Stimulated activated naive CD8-positive, alpha-beta T cell treated with anti-CD3 and anti-CD28 coated beads, Interleukin-15, amount 100 ng/mL, for 72 hours (primary cell): ENCODE results near the gene SNU13.
"Not testable (repeated sequence)": the region's sequence is repeated elsewhere in the genome, so short reads cannot be mapped to it uniquely, and the experiment has no call there.

Experiments
- ATAC-seq: fragments of 150-1000 bp; cut with Tn5 transposase; 2 replicates; pipeline ENCODE4 v1.10.0; 2021; ENCODE audit warnings: mild to moderate bottlenecking, moderate library complexity
- DNase-seq, 2 donors: peaks; one replicate each; pipeline ENCODE4 v3.0.0; 2021 to 2022
- H3K27ac Mint-ChIP-seq, 2 donors: one replicate each; pipeline ENCODE4 v1.8.0; 2022; ENCODE audit warnings: mild to moderate bottlenecking in 2 of 2, mixed read lengths in 2 of 2, moderate library complexity in 2 of 2
- H3K27me3 Mint-ChIP-seq: one replicate; pipeline ENCODE4 v1.8.0; 2022; ENCODE audit warnings: mixed read lengths
- H3K4me1 Mint-ChIP-seq: one replicate; pipeline ENCODE4 v1.8.0; 2022; ENCODE audit warnings: mild to moderate bottlenecking, mixed read lengths
- H3K4me3 Mint-ChIP-seq, 2 donors: one replicate each; pipeline ENCODE4 v1.8.0; 2022; ENCODE audit warnings: mild to moderate bottlenecking in 2 of 2, mixed read lengths in 2 of 2, moderate library complexity in 1 of 2
- H3K9me3 Mint-ChIP-seq, 2 donors: one replicate each; pipeline ENCODE4 v1.8.0; 2022; ENCODE audit warnings: mixed read lengths in 2 of 2

The SNU13 gene

DNA sequence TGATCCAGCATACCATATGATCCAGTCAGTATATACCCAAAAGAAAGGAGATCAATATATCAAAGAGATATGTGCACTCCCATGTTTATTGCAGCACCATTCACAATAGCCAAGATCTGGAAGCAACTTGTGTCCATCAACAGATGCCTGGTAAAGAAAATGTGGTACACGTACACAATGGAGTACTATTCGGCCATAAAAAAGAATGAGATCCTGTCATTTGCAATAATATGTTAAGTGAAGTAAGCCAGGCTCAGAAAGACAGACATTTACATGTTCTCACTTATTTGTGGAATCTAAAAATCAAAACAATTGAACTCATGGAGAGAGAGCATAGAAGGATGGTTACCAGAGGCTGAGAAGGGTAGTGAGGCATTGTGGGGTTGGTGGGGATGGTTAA lies 27.0 kb downstream of the SNU13 start:
- Mint-ChIP-seq H3K27me3 (no peaks in the 10 kb centered on the region), H3K27ac (peak overlapping the region in 1 of 2 donors; percentile 2), H3K9me3 (no peaks in the 10 kb centered on the region), H3K4me3 (no peak overlapping the region), H3K4me1 (peaks cover 4% of the 10 kb centered on the region)
- ATAC-seq (no peak), DNase-seq (no peak)

DNA sequence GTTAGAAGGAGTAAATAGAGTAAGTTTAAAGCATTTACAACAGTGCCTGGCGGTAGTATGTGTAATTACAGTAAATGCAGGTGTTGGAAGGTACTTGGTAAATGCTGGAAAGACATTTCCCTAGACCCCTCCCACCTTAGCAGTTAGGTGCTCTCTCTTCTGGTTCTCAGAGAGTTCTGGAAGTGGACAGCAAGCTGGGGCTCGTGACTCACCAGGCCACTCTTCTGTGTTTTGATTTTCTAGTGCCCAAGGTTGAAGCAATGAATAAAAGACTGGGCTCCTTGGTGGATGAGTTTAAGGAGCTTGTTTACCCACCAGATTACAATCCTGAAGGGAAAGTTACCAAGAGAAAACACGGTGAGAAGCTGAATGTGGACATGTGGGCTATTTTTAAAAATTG lies 27.6 kb downstream of the SNU13 start:
- Mint-ChIP-seq H3K4me3 (no peak overlapping the region), H3K27ac (no peak overlapping the region), H3K9me3 (no peaks in the 10 kb centered on the region), H3K27me3 (no peaks in the 10 kb centered on the region), H3K4me1 (no peaks in the 10 kb centered on the region)
- DNase-seq, result no peak
- no peak for ATAC-seq

DNA sequence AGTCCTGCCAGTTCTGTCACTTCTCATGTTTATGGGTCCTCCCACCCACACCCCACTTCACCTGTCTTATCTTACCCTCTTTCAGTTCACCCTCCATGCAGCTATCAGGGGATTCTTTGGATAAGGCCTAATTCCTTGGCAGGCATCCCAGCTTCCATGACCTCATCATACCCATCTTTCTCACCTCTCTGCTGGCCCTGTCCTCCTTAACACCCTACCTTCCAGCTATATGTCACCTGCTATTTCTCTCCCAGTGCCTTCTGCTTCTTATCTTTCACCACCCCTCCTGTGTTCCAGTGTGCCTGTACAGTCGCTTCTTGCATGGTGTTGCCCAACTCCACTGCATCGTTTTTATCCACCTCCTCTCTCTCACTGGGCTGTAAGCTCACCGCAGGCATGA lies 28.3 kb downstream of the SNU13 start:
- Mint-ChIP-seq H3K9me3 (no peaks in the 10 kb centered on the region), H3K27ac (peak overlapping the region in 1 of 2 donors; percentile 3), H3K27me3 (no peaks in the 10 kb centered on the region), H3K4me3 (no peak overlapping the region), H3K4me1 (no peaks in the 10 kb centered on the region)
- ATAC-seq (no peak), DNase-seq (no peak)

DNA sequence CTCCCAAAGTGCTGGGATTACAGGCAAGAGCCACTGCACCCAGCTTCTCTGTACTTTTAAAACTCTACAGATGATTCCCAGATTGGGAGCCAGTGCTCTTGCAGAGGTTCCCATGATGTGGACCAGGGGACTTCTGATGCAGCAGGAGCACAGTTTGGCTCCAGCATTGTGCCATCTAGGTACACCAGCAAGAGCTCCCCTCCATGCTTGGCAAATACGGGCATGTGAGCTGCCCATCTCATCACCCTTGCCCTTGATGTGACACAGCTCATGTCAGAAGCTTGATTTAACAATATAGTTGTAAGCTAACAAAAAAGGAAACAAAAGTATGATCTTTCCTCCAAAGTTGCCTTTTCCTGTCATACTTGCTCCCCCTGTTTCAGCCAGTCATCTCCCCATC lies 28.7 kb downstream of the SNU13 start:
- H3K27me3 Mint-ChIP-seq, result no peaks in the 10 kb centered on the region
- DNase-seq, result no peak
- no peaks in the 10 kb centered on the region for H3K9me3 Mint-ChIP-seq
- no peaks in the 10 kb centered on the region for H3K4me1 Mint-ChIP-seq
- no peak overlapping the region for H3K4me3 Mint-ChIP-seq
- no peak for ATAC-seq
- H3K27ac Mint-ChIP-seq, result no peak overlapping the region

DNA sequence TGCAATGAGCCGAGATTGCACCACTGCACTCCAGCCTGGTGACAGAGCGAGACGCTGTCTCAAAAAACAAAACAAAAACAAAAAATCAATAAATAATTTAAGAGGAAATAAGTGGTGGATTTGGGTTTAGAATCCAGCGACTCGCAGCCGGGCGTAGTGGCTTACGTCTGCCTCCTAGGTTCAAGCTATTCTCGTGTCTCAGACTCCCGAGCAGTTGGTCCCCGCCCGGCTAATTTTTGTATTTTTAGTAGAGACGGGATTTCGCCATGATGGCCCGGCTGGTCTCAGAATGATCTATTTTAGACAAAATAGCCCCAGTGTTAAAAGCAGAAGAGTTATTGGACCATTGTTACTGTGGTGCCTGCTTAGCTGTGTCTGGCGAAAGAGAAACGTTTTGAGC lies 29.8 kb downstream of the SNU13 start:
- H3K4me3 Mint-ChIP-seq, result no peak overlapping the region
- H3K9me3 Mint-ChIP-seq, result no peaks in the 10 kb centered on the region
- H3K27ac Mint-ChIP-seq, result no peak overlapping the region
- no peaks in the 10 kb centered on the region for H3K27me3 Mint-ChIP-seq
- no peak for DNase-seq
- ATAC-seq, result no peak
- H3K4me1 Mint-ChIP-seq, result no peaks in the 10 kb centered on the region

DNA sequence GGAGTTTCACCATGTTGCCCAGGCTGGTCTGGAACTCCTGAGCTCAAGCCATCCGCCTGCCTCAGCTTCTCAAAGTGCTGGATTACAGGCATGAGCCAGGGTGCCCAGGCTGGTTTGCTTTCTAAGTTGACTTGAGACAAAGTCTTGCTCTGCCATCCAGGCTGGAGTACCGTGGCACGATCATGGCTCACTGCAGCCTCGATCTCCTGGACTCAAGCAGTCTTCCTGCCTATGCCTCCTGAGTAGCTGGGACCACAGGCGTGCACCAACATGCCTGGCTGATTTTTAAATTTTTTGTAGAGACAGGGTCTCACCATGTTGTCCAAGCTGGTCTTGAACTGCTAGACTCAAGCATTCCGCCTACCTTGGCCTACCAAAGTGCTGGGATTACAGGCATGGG lies 31.0 kb downstream of the SNU13 start:
- Mint-ChIP-seq H3K27me3 (no peaks in the 10 kb centered on the region), H3K9me3 (no peaks in the 10 kb centered on the region), H3K4me3 (no peak overlapping the region), H3K4me1 (no peaks in the 10 kb centered on the region), H3K27ac (peak overlapping the region in 1 of 2 donors; percentile 22)
- DNase-seq (no peak), ATAC-seq (no peak)

DNA sequence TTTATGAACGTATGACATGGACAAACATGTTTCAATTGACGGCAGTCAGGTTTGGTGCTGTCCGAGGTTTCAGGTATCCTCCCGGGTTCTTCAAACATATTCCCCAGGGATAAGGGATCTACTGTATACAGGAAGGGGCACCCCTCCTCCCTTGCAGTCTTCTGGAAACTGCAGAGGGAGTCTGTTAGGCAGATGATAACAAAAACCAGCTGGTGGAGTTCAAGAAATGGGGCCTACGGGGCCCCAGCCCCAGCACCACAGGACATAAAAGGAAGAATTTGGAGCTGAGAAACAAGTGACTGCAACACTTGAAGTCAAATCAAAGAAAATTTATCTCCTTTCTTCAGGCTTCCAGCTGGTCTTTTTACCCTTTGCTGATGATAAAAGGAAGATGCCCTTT lies 32.1 kb downstream of the SNU13 start:
- no peaks in the 10 kb centered on the region for H3K9me3 Mint-ChIP-seq
- H3K27ac Mint-ChIP-seq, result no peak overlapping the region
- no peaks in the 10 kb centered on the region for H3K27me3 Mint-ChIP-seq
- no peaks in the 10 kb centered on the region for H3K4me1 Mint-ChIP-seq
- no peak overlapping the region for H3K4me3 Mint-ChIP-seq
- ATAC-seq (no peak), DNase-seq (no peak)

DNA sequence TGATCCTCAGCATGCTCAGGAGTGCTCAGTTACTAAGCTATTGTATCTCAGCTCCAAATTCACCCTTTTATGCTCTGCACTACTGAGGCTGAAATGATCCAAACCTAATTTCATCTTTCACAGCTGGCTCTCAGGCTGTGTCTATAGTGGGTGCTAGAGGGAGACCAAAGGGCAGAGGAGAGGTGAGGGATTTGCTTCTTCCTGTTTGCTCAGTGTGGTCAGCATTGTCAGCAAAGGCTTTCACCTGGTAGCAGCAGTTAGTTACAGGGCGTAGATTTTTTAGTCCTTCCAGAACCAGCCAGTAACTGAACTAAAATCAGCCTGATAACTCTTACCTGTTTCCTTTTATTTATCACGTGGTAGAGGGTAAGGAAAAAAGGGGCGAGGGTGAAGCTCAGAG lies 34.3 kb downstream of the SNU13 start:
- no peaks in the 10 kb centered on the region for H3K4me1 Mint-ChIP-seq
- ATAC-seq, result no peak
- H3K27ac Mint-ChIP-seq, result peak overlapping the region; percentile 7 to 12
- no peaks in the 10 kb centered on the region for H3K27me3 Mint-ChIP-seq
- H3K9me3 Mint-ChIP-seq, result no peaks in the 10 kb centered on the region
- no peak overlapping the region for H3K4me3 Mint-ChIP-seq
- no peak for DNase-seq

DNA sequence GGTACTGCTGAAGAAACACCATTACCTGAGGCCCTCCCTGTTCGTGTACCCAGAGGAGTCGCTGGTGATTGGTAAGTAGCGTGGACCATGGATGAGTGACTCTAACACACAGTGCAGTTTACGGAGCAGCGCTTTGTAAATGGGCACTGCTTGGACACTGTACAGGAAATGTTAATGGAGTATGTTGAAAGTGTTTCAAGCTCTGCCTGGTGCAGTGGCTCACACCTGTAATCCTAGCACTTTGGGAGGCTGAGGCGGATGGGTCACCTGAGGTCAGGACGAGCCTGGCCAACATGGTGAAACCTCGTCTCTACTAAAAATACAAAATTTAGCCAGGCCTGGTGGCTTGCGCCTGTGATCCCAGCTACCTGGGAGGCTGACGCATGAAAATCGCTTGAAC lies 37.8 kb downstream of the SNU13 start:
- Mint-ChIP-seq H3K27me3 (no peaks in the 10 kb centered on the region), H3K4me3 (no peak overlapping the region), H3K4me1 (peaks cover 14% of the 10 kb centered on the region), H3K27ac (peak overlapping the region in 1 of 2 donors; percentile 63), H3K9me3 (no peaks in the 10 kb centered on the region)
- ATAC-seq, result no peak
- no peak for DNase-seq

DNA sequence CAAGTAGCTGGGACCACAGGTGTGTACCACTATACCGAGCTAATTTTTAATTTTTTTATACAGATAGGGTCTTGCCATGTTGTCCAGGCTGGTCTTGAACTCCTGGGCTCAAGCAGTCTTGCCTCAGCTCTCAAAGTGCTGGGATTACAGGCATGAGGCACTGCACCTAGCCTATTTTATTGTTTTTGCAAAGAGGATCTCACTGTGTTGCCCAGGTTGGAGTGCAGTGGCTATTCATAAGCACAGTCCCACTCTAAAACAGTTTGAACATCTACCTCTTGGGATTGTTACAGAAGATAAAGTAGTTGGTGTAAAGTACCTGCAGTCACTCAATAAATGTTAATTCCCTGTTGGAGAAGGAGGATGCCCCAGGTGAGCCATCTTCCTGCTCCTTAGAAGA lies 38.4 kb downstream of the SNU13 start:
- H3K27me3 Mint-ChIP-seq, result no peaks in the 10 kb centered on the region
- DNase-seq (no peak), ATAC-seq (no peak)
- H3K27ac Mint-ChIP-seq, result no peak overlapping the region
- H3K4me1 Mint-ChIP-seq, result peaks cover 14% of the 10 kb centered on the region
- no peaks in the 10 kb centered on the region for H3K9me3 Mint-ChIP-seq
- no peak overlapping the region for H3K4me3 Mint-ChIP-seq

DNA sequence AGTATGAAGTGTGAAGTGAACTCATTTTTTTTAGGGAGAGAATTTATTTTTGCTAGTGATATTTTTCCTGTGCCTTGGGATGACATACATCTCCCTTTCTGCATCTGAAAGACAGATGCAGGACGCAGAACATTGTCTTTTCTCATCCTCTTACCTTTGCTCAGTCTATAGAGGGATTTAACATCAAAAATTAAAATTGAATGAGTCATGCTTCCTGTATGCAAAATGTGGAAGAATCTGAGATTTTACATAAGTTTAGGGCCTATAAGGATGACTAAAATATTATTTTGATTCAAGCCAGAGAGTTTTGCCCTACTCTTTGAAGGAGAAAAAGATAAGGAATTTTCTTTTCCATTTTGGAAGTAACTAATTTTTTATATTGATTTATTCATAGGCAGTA lies 40.2 kb downstream of the SNU13 start:
- no peaks in the 10 kb centered on the region for H3K27me3 Mint-ChIP-seq
- ATAC-seq (no peak), DNase-seq (no peak)
- H3K27ac Mint-ChIP-seq, result peak overlapping the region in 1 of 2 donors; percentile 8
- no peak overlapping the region for H3K4me3 Mint-ChIP-seq
- H3K9me3 Mint-ChIP-seq, result no peaks in the 10 kb centered on the region
- peaks cover 14% of the 10 kb centered on the region for H3K4me1 Mint-ChIP-seq

DNA sequence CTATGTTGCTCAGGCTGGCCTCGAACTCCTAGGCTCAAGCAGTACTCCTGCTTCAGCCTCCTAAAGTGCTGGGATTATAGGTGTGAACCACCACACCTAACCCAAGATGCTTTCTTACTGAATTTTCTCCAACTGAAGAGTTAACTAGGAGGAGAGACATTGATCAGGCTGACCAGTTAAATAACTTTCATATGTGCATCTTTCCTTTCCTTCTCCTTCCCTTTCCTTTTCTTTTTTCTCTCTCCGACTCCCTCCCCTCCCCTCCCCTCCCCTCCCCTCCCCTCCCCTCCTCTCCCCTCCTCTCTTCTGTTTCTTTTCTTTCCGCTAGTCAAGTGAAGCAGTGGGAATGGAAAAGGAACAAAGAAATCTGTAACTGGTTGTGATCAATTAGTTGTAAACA lies 40.9 kb downstream of the SNU13 start:
- Mint-ChIP-seq H3K9me3 (no peaks in the 10 kb centered on the region), H3K27ac (no peak overlapping the region), H3K4me3 (no peak overlapping the region), H3K4me1 (peaks cover 14% of the 10 kb centered on the region), H3K27me3 (no peaks in the 10 kb centered on the region)
- DNase-seq (no peak), ATAC-seq (no peak)

DNA sequence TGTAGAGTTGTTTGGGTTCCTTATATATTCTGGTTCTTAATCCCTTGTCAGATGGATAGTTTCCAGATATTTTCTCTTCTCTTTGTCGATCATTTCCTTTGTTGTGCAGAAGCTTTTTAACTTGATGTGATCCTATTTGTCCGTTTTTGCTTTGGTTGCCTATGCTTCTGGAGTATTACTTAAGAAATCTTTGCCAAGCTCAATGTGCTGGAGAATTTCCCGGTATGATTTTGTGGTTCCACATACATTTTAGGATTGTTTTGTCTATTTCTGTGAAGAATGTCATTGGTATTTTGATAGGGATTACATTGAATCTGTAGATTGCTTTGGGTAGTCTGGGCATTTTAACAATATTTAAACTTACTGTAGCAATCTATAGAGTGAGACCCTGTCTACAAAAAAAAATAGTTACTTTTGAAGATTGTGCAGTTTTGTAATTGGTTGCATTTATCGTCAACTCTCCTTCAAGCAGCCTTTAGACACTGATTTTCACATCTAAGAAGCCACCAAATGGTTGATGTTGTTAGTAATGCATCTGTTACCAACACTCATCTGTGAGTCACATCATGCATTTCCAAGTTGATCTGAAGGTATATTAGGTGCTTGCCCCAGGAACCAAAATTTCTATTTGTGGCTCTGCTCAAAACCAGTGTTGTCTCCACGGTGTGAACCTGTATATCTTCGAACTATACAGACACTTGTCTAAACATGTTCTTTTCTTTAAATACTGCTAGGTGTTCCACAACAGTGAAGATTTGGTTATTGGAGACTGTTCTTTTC lies 46.1 kb downstream of the SNU13 start:
- Mint-ChIP-seq H3K4me3 (no peak overlapping the region), H3K9me3 (no peaks in the 10 kb centered on the region), H3K27ac (peak overlapping the region in 1 of 2 donors; percentile 13), H3K4me1 (peaks cover 2% of the 10 kb centered on the region), H3K27me3 (no peaks in the 10 kb centered on the region)
- ATAC-seq, result no peak
- DNase-seq, result no peak

DNA sequence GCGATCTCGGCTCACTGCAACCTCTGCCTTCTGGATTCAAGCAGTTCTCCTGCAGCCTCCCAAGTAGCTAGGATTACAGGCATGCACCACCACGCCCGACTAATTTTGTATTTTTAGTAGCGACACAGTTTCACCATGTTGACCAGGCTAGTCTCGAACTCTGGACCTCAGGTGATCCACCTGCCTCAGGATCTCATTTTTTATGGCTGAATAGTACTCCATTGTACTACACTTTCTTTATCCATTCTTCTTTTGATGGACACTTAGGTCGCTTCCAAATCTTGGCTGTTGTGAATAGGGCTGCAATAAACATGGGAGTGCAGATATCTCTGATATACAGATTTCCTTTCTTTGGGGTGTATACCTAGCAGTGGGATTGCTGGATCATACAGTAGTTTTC lies 46.8 kb downstream of the SNU13 start:
- Mint-ChIP-seq H3K9me3 (no peaks in the 10 kb centered on the region), H3K4me3 (no peak overlapping the region), H3K27me3 (no peaks in the 10 kb centered on the region), H3K4me1 (no peaks in the 10 kb centered on the region), H3K27ac (no peak overlapping the region)
- ATAC-seq (no peak), DNase-seq (no peak)

DNA sequence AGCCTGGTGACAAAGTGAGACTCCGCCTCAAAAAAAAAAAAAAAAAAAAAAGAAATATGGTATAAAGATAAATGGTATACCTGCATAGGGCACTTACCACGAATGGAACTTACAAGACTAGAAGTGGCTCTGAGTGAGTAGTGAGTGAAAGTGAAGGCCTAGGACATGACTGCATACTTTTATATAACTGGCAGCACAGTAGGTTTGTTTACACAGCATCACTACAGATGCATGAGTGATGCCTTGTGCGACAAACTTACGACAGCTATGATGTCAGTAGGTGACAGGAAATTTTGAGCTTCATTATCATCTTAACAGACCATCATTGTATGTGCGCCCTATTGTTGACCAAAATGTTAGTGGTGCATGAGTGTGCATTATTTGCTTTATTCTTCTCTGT lies 49.9 kb downstream of the SNU13 start:
- DNase-seq, result no peak
- Mint-ChIP-seq H3K9me3 (no peaks in the 10 kb centered on the region), H3K4me3 (no peak overlapping the region), H3K27me3 (no peaks in the 10 kb centered on the region), H3K4me1 (peaks cover 7% of the 10 kb centered on the region), H3K27ac (no peak overlapping the region)
- no peak for ATAC-seq

DNA sequence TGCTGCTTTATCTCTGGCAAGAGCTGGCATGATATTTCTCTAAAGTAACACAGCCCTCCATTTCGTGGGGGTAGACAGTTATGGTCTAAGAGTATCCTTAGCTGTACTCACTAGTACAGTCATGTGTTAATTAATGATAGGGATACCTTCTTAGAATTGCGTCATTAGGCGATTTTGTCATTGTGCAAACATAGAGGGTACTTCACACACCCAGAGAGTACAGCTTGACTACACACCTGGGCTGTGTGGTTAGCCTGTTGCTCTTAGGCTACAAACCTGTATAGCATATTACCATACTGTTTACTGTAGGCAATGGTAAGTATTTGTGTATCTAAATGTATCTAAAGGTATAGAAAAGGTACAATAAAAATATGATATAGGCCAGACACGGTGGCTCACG lies 50.5 kb downstream of the SNU13 start:
- Mint-ChIP-seq H3K4me3 (no peak overlapping the region), H3K9me3 (no peaks in the 10 kb centered on the region), H3K27ac (no peak overlapping the region), H3K4me1 (peaks cover 7% of the 10 kb centered on the region), H3K27me3 (no peaks in the 10 kb centered on the region)
- DNase-seq, result no peak
- ATAC-seq, result no peak

DNA sequence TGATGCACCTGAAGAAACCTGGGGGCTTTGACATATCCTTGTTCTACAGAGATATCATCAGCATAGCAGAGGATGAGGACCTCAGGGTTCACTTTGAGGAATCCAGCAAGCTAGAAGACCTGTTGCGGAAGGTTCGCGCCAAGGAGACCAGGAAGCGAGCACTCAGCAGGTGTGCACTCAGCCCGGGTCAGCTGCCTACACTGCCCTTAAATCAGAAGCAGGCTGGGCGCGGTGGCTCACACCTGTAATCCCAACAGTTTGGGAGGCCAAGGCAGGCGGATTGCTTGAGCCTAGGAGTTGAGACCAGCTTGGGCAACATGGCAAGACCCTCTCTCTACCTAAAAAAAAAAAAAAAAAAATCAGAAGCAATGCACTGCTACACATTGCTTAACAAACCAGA lies 51.0 kb downstream of the SNU13 start:
- peak overlapping the region in 1 of 2 donors; percentile 34 for H3K27ac Mint-ChIP-seq
- H3K4me1 Mint-ChIP-seq, H3K27me3 Mint-ChIP-seq, DNase-seq, H3K4me3 Mint-ChIP-seq, ATAC-seq, H3K9me3 Mint-ChIP-seq: not testable (repeated sequence)
